K562 (cell line): ENCODE measurements around the gene SLMAP. TPM values are rescaled to one million over a fixed set of nuclear protein-coding genes. Genes with fewer than 3 reads are reported as not detected.

Experiments
- ATAC-seq: fragments of 200-7000 bp; cut with Tn5 transposase; 3 replicates; pipeline ENCODE4 v1.9.1; 2020; ENCODE audit warnings: moderate library complexity
- BruUV-seq: library from RNA; stranded (reverse); fragments of 400-500 nt; replicated peaks from 2 replicates; lab custom pipeline; 2021; lab: Mats Ljungman, UMichigan
- CTCF ChIA-PET: fragments of 300-600 bp; formaldehyde crosslinking; extraction: SDS; loops from one replicate; lab custom pipeline; 2021; ENCODE audit warnings: low intra/inter-chr PET ratio; lab: Yijun Ruan, JAX
- POLR2A ChIA-PET: fragments of 300-600, 350-650 bp; sonication (Branson Sonifier 250); formaldehyde crosslinking; extraction: SDS; loops from one replicate; lab custom pipeline; 2021; ENCODE audit warnings: antibody characterized with exemption, inconsistent platforms; lab: Yijun Ruan, JAX
- DNase-seq, 4 experiments: peaks; one replicate each; pipeline versions ENCODE4 v3.0.0 to v3.0.0-alpha.2; 2011 to 2018; ENCODE audit warnings: low spot score in 3 of 4, mixed read lengths in 3 of 4; ENCODE audit errors: extremely low read depth in 1 of 4
- FAIRE-seq: peaks from 2 replicates; lab custom pipeline; 2011; peaks lifted over from hg19 to GRCh38; lab: Jason Lieb, UNC
- H2AFZ ChIP-seq: 2 replicates; pipeline ENCODE4 v1.6.0; 2011; ENCODE audit warnings: low read depth, low read length, control low read depth, inconsistent platforms
- H3K27ac ChIP-seq: fragments of 200-600 bp; 3 replicates; pipeline ENCODE4 v1.8.0; 2011; ENCODE audit warnings: low read depth, mild to moderate bottlenecking, control low read depth, inconsistent platforms, low read length, moderate library complexity, mixed read lengths; ENCODE audit errors: extremely low read depth
- H3K27me3 ChIP-seq, 2 experiments: fragments of 300-600 bp in 1 of 2; 2 replicates in 1 of 2; 3 replicates in 1 of 2; pipeline versions ENCODE4 v1.6.0 to v1.8.0; 2011; ENCODE audit warnings: inconsistent platforms in 2 of 2, low read length in 2 of 2, mild to moderate bottlenecking in 1 of 2, mixed read lengths in 1 of 2, moderate library complexity in 1 of 2; ENCODE audit not compliant: control insufficient read depth in 2 of 2, insufficient read depth in 2 of 2
- H3K36me3 ChIP-seq: fragments of 300-600 bp; 3 replicates; pipeline ENCODE4 v1.8.0; 2011; ENCODE audit warnings: mild to moderate bottlenecking, low read length, inconsistent platforms; ENCODE audit not compliant: control insufficient read depth, insufficient read depth
- H3K4me1 ChIP-seq, 2 experiments: fragments of 200-600 bp in 1 of 2; replicated peaks in 1 of 2; 2 replicates in 1 of 2; 3 replicates in 1 of 2; pipeline versions ENCODE4 v1.5.1 to v1.8.0; 2011; ENCODE audit warnings: inconsistent platforms in 2 of 2, low read length in 2 of 2, mild to moderate bottlenecking in 1 of 2, mixed read lengths in 1 of 2, moderate library complexity in 1 of 2; ENCODE audit not compliant: control insufficient read depth in 2 of 2, insufficient read depth in 2 of 2
- H3K4me2 ChIP-seq: 2 replicates; pipeline ENCODE4 v1.6.1; 2011; ENCODE audit warnings: low read length, control low read depth, inconsistent platforms, mixed read lengths; ENCODE audit not compliant: insufficient read depth
- H3K4me3 ChIP-seq: fragments of 200-600 bp; sonication (generic), shearing (Covaris generic); 2 replicates; pipeline ENCODE4 v1.5.1; 2016; ENCODE audit warnings: control low read depth, inconsistent platforms
- H3K79me2 ChIP-seq: fragments of 200-600 bp; 3 replicates; pipeline ENCODE4 v1.8.0; 2011; ENCODE audit warnings: low read length, inconsistent platforms; ENCODE audit not compliant: control insufficient read depth, insufficient read depth
- H3K9ac ChIP-seq, 2 experiments: 2 replicates each; pipeline versions ENCODE4 v1.6.0 to v1.6.1; 2011; ENCODE audit warnings: low read depth in 2 of 2, low read length in 2 of 2, control low read depth in 1 of 2, inconsistent platforms in 1 of 2, mild to moderate bottlenecking in 1 of 2, mixed read lengths in 1 of 2; ENCODE audit not compliant: insufficient read depth in 1 of 2
- H3K9me1 ChIP-seq: one replicate; pipeline ENCODE4 v1.6.0; 2011; ENCODE audit warnings: inconsistent platforms, mild to moderate bottlenecking, low read length, moderate library complexity; ENCODE audit not compliant: control insufficient read depth, insufficient read depth
- H3K9me3 ChIP-seq: replicated peaks from 2 replicates; pipeline ENCODE4 v1.5.1; 2011; ENCODE audit warnings: low read depth, low read length, inconsistent platforms; ENCODE audit not compliant: control insufficient read depth, insufficient read depth
- H4K20me1 ChIP-seq: replicated peaks from 2 replicates; pipeline ENCODE4 v1.6.1; 2011; ENCODE audit warnings: low read length, inconsistent platforms, mixed read lengths; ENCODE audit not compliant: control insufficient read depth, insufficient read depth
- FOXP4 ChIP-seq: sonication (generic); formaldehyde crosslinking; IDR thresholded peaks from 2 replicates; pipeline ENCODE4 v1.8.0; 2022; ENCODE audit warnings: mild to moderate bottlenecking, missing genetic modification reagents, borderline replicate concordance
- HNRNPUL1 ChIP-seq: fragments of 200-400 bp; formaldehyde crosslinking; IDR thresholded peaks from 2 replicates; pipeline ENCODE4 v1.6.1; 2017; ENCODE audit warnings: low read length
- MAZ ChIP-seq, 2 experiments: fragments of 450-650 bp in 1 of 2; sonication (generic) in 1 of 2; formaldehyde crosslinking; IDR thresholded peaks in 1 of 2; conservative IDR thresholded peaks in 1 of 2; 2 replicates each; pipeline versions ENCODE4 v1.4.0 to v1.5.0; 2020; ENCODE audit warnings: mild to moderate bottlenecking in 1 of 2, missing genetic modification reagents in 1 of 2
- MLX ChIP-seq, 2 experiments: fragments of 450-650 bp in 1 of 2; sonication (generic) in 1 of 2; formaldehyde crosslinking; conservative IDR thresholded peaks; 2 replicates each; pipeline versions ENCODE4 v1.4.0 to v1.8.1; 2020 to 2022; ENCODE audit warnings: mild to moderate bottlenecking in 1 of 2, missing genetic modification reagents in 1 of 2
- ZBTB17 ChIP-seq: fragments of 450-650 bp; formaldehyde crosslinking; IDR thresholded peaks from 2 replicates; pipeline ENCODE4 v1.4.0; 2020; ENCODE audit warnings: mild to moderate bottlenecking
- ZNF785 ChIP-seq: fragments of 250-450 bp; sonication (Bioruptor Pico); IDR thresholded peaks from 2 replicates; pipeline ENCODE4 v1.4.0; 2020; ENCODE audit warnings: mild to moderate bottlenecking
- ZNF79 ChIP-seq: fragments of 250-450 bp; sonication (Bioruptor Pico); IDR thresholded peaks from 2 replicates; pipeline ENCODE4 v1.4.0; 2020; ENCODE audit warnings: low read depth, mild to moderate bottlenecking, moderate library complexity
- WGBS: fragments of 100-300 bp; shearing (Covaris generic); methylation state at CpG from one replicate; pipeline ENCODE4 v1.1.6; 2016; ENCODE audit warnings: low coverage, mixed read lengths; ENCODE audit not compliant: insufficient coverage; ENCODE audit errors: missing lambda C conversion rate; 5-methylcytosine and 5-hydroxymethylcytosine counted together
- in situ Hi-C: fragments of 300-500 bp; cut with MboI; formaldehyde crosslinking; loops from 4 replicates; pipeline ENCODE4 v1.15.0; 2018; ENCODE audit warnings: inconsistent platforms, mixed read lengths
- intact Hi-C: fragments of 100-400 bp; cut with micrococcal nuclease; formaldehyde crosslinking; loops from 2 replicates; pipeline ENCODE4 v1.14.2; 2022
- polyA plus RNA-seq, 8 experiments: library from polyadenylated mRNA; depleted of rRNA in 4 of 8; stranded (reverse) in 5 of 8; unstranded in 3 of 8; fragments of >200 nt; fragmentation: Nextera tagmentation in 2 of 8; fragmentation: Illumina TruSeq in 1 of 8; extraction: Ambion mirVana in 2 of 8; extraction: Trizol in 1 of 8; gene quantifications; 2 replicates each; pipeline versions ENCODE4 v1.2.1 to v1.2.3, GENCODE V29; 2011 to 2014; ENCODE audit warnings: inconsistent platforms in 1 of 8, missing spikeins in 1 of 8
- total RNA-seq, 7 experiments: library from RNA; depleted of rRNA in 6 of 7; stranded (reverse); fragments of >200 nt in 6 of 7; fragmentation: Illumina TruSeq in 2 of 7; extraction: Trizol in 2 of 7; gene quantifications; 2 replicates each; pipeline versions ENCODE4 v1.2.1 to v1.2.3, GENCODE V29; 2011 to 2021; ENCODE audit warnings: low replicate concordance in 1 of 7

Gene SLMAP
- total and polyA plus RNA-seq, 9 of the 15 experiments (the other 6 are each of a cell fraction or from before 2014, with no cell fraction given): 12.1 to 50.7 (median 28.3) TPM

- ChIA-PET CTCF (no interaction called here), POLR2A (no interaction called here)
- Histone ChIP-seq H3K36me3 (peaks cover 61% of the 10 kb centered on the region), H3K9ac (no peak overlapping the region), H3K4me2 (no peak overlapping the region), H4K20me1 (no peaks in the 10 kb centered on the region), H3K79me2 (no peaks in the 10 kb centered on the region), H3K9me3 (no peaks in the 10 kb centered on the region), H3K4me3 (no peak overlapping the region), H2AFZ (no peak overlapping the region), H3K4me1 (0 out of 5 replicates have a peak, but pooled peaks cover 0 to 2% of the 10 kb centered on the region in 2 experiments), H3K9me1 (no peaks in the 10 kb centered on the region), H3K27me3 (no peaks in the 10 kb centered on the region), H3K27ac (no peak overlapping the region)
- 92% methylated on average over 2 of the region's 2 CpGs for WGBS
- intact Hi-C loops (no loop called here), in situ Hi-C loops (no loop called here)
- no peak for TF ChIP-seq FOXP4 (CRISPR knock-in tag)
- no peak for TF ChIP-seq ZNF79 (CRISPR knock-in tag)
- TF ChIP-seq MAZ (CRISPR knock-in tag; conservative IDR thresholded peaks at IDR 0.05 in 1 of 2, IDR thresholded peaks at IDR 0.05 in 1 of 2): no peak
- no peak for TF ChIP-seq ZNF785 (CRISPR knock-in tag)
- no peak for TF ChIP-seq ZBTB17
- no peak for TF ChIP-seq MLX (CRISPR knock-in tag; conservative IDR thresholded peaks at IDR 0.05)
- no peak for TF ChIP-seq HNRNPUL1
- FAIRE-seq (no peak), DNase-seq (no peak), ATAC-seq (no peak)
- BruUV-seq: no TSS peak
These were observed 162.2 kb downstream of the SLMAP start for GRCh38 chr3:57918123-57918837.
